GM12878 (cell line): Measurements from ENCODE around the gene BUD23. TPM values are rescaled to one million over a fixed set of nuclear protein-coding genes. Genes with fewer than 3 reads are reported as not detected.

Experiments used
- BACH1 ChIP-seq: fragments of 450-650 bp; IDR thresholded peaks from 2 replicates; pipeline ENCODE4 v1.6.1; 2017; ENCODE audit warnings: mild to moderate bottlenecking, borderline replicate concordance
- BMI1 ChIP-seq: fragments of 450-650 bp; IDR thresholded peaks from 2 replicates; pipeline ENCODE4 v1.6.1; 2016; ENCODE audit warnings: mild to moderate bottlenecking, moderate library complexity, borderline replicate concordance
- CHD4 ChIP-seq: fragments of 200-600 bp; sonication (generic); IDR thresholded peaks from 2 replicates; pipeline ENCODE4 v1.6.1; 2016; ENCODE audit warnings: mild to moderate bottlenecking
- FOS ChIP-seq: IDR thresholded peaks from 3 replicates; pipeline ENCODE4 v1.6.1; 2011; ENCODE audit warnings: borderline replicate concordance; ENCODE audit not compliant: insufficient read length; ENCODE audit errors: extremely low read depth
- GABPA ChIP-seq: IDR thresholded peaks from 2 replicates; pipeline ENCODE4 v1.6.1; 2014; ENCODE audit warnings: antibody characterized with exemption, low read depth, mild to moderate bottlenecking, inconsistent platforms
- GATAD2B ChIP-seq: fragments of 450-650 bp; conservative IDR thresholded peaks from 2 replicates; pipeline ENCODE4 v1.6.1; 2017; ENCODE audit warnings: low read depth, mild to moderate bottlenecking, moderate library complexity
- MEF2A ChIP-seq: IDR thresholded peaks from 2 replicates; pipeline ENCODE4 v1.6.1; 2011; ENCODE audit warnings: low read depth, mild to moderate bottlenecking, low read length, moderate library complexity; ENCODE audit not compliant: insufficient read depth
- NFYB ChIP-seq: IDR thresholded peaks from 2 replicates; pipeline ENCODE4 v1.6.1; 2011; ENCODE audit warnings: low read depth, mild to moderate bottlenecking, low read length, improper control_type of control experiment, moderate library complexity; ENCODE audit not compliant: insufficient read depth
- NR2C1 ChIP-seq: fragments of 450-650 bp; IDR thresholded peaks from 2 replicates; pipeline ENCODE4 v1.6.1; 2017; ENCODE audit warnings: antibody characterized with exemption, mild to moderate bottlenecking, moderate library complexity
- PAX5 ChIP-seq: IDR thresholded peaks from 2 replicates; pipeline ENCODE4 v1.6.1; 2011; ENCODE audit warnings: low read depth, low read length, borderline replicate concordance
- RB1 ChIP-seq: fragments of 450-650 bp; formaldehyde crosslinking; IDR thresholded peaks from 2 replicates; pipeline ENCODE4 v1.6.1; 2017; ENCODE audit warnings: mild to moderate bottlenecking, borderline replicate concordance
- RELA ChIP-seq: fragments of 450-650 bp; IDR thresholded peaks from 2 replicates; pipeline ENCODE4 v1.8.0; 2014; ENCODE audit warnings: borderline replicate concordance; ENCODE audit not compliant: partially characterized antibody
- SMAD5 ChIP-seq: IDR thresholded peaks from 2 replicates; pipeline ENCODE4 v1.6.1; 2016; ENCODE audit warnings: antibody characterized with exemption, low read depth
- SUZ12 ChIP-seq: fragments of 200-600 bp; sonication (generic); IDR thresholded peaks from one replicate; pipeline ENCODE4 v1.6.1; 2018; ENCODE audit warnings: antibody characterized with exemption, mild to moderate bottlenecking; ENCODE audit not compliant: unreplicated experiment
- ZNF207 ChIP-seq: fragments of 450-650 bp; IDR thresholded peaks from 2 replicates; pipeline ENCODE4 v1.6.1; 2014; ENCODE audit warnings: antibody characterized with exemption, mild to moderate bottlenecking, borderline replicate concordance
- ZNF24 ChIP-seq: fragments of 450-650 bp; IDR thresholded peaks from 2 replicates; pipeline ENCODE4 v1.6.1; 2017; ENCODE audit warnings: antibody characterized with exemption, mild to moderate bottlenecking
- ZNF384 ChIP-seq: IDR thresholded peaks from 2 replicates; pipeline ENCODE4 v1.6.1; 2012; ENCODE audit warnings: low read depth, mild to moderate bottlenecking, low read length, improper control_type of control experiment, borderline replicate concordance
- polyA plus RNA-seq, 11 experiments: library from polyadenylated mRNA; depleted of rRNA in 4 of 11; unstranded in 6 of 11; stranded (reverse) in 5 of 11; fragments of >200 nt; fragmentation: Nextera tagmentation in 4 of 11; fragmentation: Illumina TruSeq in 1 of 11; extraction: Ambion mirVana in 4 of 11; extraction: Trizol in 1 of 11; gene quantifications; 1 replicate in 1 of 11; 2 replicates in 10 of 11; pipeline versions ENCODE4 v1.2.1 to v1.2.3, GENCODE V29; 2011 to 2016; ENCODE audit warnings: inconsistent platforms in 2 of 11, missing spikeins in 2 of 11, low read depth in 1 of 11
- total RNA-seq, 4 experiments: library from RNA; depleted of rRNA in 3 of 4; stranded (reverse); fragments of >200 nt in 3 of 4; fragmentation: Illumina TruSeq in 1 of 4; extraction: Trizol in 1 of 4; gene quantifications; 2 replicates each; pipeline versions ENCODE4 v1.2.1 to v1.2.3, GENCODE V29; 2013 to 2021
- TF ChIP-seq, protein P1 (sequence below): IDR thresholded peaks from 2 replicates; pipeline ENCODE4 v1.6.1; 2012; ENCODE audit warnings: improper control_type of control experiment, low read depth, low read length; ENCODE audit not compliant: insufficient replicate concordance
- TF ChIP-seq, protein P2 (sequence below): IDR thresholded peaks from 2 replicates; pipeline ENCODE4 v1.6.1; 2012; ENCODE audit warnings: low read depth, low read length, improper control_type of control experiment
- TF ChIP-seq, protein P3 (sequence below): fragments of 450-650 bp; formaldehyde crosslinking; IDR thresholded peaks from 2 replicates; pipeline ENCODE4 v1.5.0; 2022; ENCODE audit warnings: mild to moderate bottlenecking, missing genetic modification characterization

Gene BUD23
- total and polyA plus RNA-seq, 10 of the 15 experiments (the other 5 are each of a cell fraction or from before 2014, with no cell fraction given), result 36.4 to 138 (median 99.5) TPM

DNA sequence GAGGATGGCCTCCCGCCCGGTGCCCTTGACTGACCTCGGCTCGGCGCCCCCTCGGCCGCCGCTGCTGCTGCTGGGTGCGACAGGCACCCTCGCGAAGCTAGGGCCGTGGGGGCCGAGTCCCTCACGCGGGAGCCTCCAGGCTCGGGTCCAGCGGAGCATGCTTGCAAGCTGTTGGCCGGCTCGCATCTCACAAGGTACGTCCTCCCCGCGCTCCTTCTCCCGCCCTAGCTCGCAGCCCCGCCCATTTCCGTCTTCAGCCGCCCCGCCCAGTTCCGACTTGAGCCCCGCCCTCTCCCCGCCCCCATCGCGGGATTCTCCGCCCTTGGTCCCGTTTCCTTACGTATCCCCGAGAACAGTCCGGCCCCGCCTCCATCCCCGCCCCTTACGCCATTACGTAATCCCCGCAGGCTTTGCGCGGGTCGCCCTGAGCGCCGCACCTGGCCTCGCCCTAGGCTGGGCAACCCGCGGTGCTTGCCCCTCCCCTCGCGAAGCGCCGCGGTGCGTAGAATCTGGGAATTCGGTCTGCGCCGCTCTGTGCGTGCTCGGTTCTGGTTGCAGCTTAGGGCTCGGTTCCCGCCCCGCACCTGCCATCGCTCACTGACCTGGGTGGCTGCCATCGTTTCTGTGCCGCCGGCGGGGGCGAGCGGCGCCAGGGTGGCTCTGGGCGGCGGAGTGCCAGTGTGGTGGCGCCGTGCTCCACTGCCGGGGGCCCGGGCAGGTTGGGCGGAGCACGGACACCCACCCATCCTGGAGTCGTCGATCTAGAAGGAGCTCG, 55.4 kb downstream of the BUD23 start, which contains the start of gene ABHD11 (continued):
- TF ChIP-seq RELA, result no peak
- TF ChIP-seq BMI1, result no peak
- no peak for TF ChIP-seq GABPA
- TF ChIP-seq MEF2A, result no peak
- TF ChIP-seq SMAD5, result no peak
- TF ChIP-seq, protein P1, sequence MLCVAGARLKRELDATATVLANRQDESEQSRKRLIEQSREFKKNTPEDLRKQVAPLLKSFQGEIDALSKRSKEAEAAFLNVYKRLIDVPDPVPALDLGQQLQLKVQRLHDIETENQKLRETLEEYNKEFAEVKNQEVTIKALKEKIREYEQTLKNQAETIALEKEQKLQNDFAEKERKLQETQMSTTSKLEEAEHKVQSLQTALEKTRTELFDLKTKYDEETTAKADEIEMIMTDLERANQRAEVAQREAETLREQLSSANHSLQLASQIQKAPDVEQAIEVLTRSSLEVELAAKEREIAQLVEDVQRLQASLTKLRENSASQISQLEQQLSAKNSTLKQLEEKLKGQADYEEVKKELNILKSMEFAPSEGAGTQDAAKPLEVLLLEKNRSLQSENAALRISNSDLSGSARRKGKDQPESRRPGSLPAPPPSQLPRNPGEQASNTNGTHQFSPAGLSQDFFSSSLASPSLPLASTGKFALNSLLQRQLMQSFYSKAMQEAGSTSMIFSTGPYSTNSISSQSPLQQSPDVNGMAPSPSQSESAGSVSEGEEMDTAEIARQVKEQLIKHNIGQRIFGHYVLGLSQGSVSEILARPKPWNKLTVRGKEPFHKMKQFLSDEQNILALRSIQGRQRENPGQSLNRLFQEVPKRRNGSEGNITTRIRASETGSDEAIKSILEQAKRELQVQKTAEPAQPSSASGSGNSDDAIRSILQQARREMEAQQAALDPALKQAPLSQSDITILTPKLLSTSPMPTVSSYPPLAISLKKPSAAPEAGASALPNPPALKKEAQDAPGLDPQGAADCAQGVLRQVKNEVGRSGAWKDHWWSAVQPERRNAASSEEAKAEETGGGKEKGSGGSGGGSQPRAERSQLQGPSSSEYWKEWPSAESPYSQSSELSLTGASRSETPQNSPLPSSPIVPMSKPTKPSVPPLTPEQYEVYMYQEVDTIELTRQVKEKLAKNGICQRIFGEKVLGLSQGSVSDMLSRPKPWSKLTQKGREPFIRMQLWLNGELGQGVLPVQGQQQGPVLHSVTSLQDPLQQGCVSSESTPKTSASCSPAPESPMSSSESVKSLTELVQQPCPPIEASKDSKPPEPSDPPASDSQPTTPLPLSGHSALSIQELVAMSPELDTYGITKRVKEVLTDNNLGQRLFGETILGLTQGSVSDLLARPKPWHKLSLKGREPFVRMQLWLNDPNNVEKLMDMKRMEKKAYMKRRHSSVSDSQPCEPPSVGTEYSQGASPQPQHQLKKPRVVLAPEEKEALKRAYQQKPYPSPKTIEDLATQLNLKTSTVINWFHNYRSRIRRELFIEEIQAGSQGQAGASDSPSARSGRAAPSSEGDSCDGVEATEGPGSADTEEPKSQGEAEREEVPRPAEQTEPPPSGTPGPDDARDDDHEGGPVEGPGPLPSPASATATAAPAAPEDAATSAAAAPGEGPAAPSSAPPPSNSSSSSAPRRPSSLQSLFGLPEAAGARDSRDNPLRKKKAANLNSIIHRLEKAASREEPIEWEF, result no peak
- TF ChIP-seq NFYB, result no peak
- TF ChIP-seq, protein P2, sequence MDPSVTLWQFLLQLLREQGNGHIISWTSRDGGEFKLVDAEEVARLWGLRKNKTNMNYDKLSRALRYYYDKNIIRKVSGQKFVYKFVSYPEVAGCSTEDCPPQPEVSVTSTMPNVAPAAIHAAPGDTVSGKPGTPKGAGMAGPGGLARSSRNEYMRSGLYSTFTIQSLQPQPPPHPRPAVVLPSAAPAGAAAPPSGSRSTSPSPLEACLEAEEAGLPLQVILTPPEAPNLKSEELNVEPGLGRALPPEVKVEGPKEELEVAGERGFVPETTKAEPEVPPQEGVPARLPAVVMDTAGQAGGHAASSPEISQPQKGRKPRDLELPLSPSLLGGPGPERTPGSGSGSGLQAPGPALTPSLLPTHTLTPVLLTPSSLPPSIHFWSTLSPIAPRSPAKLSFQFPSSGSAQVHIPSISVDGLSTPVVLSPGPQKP, result no peak
- no peak for TF ChIP-seq CHD4
- TF ChIP-seq, protein P3, sequence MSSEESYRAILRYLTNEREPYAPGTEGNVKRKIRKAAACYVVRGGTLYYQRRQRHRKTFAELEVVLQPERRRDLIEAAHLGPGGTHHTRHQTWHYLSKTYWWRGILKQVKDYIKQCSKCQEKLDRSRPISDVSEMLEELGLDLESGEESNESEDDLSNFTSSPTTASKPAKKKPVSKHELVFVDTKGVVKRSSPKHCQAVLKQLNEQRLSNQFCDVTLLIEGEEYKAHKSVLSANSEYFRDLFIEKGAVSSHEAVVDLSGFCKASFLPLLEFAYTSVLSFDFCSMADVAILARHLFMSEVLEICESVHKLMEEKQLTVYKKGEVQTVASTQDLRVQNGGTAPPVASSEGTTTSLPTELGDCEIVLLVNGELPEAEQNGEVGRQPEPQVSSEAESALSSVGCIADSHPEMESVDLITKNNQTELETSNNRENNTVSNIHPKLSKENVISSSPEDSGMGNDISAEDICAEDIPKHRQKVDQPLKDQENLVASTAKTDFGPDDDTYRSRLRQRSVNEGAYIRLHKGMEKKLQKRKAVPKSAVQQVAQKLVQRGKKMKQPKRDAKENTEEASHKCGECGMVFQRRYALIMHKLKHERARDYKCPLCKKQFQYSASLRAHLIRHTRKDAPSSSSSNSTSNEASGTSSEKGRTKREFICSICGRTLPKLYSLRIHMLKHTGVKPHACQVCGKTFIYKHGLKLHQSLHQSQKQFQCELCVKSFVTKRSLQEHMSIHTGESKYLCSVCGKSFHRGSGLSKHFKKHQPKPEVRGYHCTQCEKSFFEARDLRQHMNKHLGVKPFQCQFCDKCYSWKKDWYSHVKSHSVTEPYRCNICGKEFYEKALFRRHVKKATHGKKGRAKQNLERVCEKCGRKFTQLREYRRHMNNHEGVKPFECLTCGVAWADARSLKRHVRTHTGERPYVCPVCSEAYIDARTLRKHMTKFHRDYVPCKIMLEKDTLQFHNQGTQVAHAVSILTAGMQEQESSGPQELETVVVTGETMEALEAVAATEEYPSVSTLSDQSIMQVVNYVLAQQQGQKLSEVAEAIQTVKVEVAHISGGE (CRISPR knock-in tag), result no peak
- no peak for TF ChIP-seq ZNF24
- TF ChIP-seq ZNF384, result no peak
- peak; percentile 68; the same call in 1 of the 2 replicates for TF ChIP-seq ZNF207
- no peak for TF ChIP-seq SUZ12
- TF ChIP-seq FOS, result no peak
- no peak for TF ChIP-seq NR2C1
- no peak for TF ChIP-seq PAX5
- TF ChIP-seq GATAD2B, result peak; percentile 85
- peak; percentile 91; the same call in 1 of the 2 replicates for TF ChIP-seq RB1
- peak; percentile 40; the same call in 1 of the 2 replicates for TF ChIP-seq BACH1
